HG03460 (cell line): ENCODE data around the gene FKBP15.
A peak's percentile ranks its signal among the peaks of the same experiment; 100 is the strongest.
"Not testable (repeated sequence)": the region's sequence is repeated elsewhere in the genome, so short reads cannot be mapped to it uniquely, and the experiment has no call there.

Source experiments
- ATAC-seq: cut with Tn5 transposase; IDR thresholded peaks from one replicate; pipeline ENCODE4 v1.9.1; 2021; ENCODE audit not compliant: unreplicated experiment

Gene FKBP15

DNA sequence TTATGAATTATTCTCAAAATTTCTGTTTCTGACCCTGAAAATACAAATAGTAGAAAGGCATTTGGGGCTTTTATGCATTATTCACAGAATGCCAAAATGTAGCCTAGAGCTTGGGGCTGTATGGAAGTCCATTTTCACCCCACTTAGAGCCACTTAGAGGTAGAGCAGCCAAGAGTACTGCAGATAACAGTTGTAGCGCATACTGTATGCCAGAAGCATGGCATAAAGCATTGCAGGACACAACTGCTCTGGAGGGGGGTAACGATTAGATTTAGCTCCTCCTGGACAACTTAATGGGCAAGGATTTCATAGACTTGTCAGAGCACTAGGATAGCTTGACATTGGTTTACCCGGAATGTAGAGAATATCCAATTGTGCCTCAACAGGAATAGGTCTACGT lies 15.9 kb upstream of the FKBP15 start:
- ATAC-seq: no peak

GRCh38 chr9:113235701-113236255 lies 14.7 kb upstream of the FKBP15 start:
- not testable (repeated sequence) for ATAC-seq

DNA sequence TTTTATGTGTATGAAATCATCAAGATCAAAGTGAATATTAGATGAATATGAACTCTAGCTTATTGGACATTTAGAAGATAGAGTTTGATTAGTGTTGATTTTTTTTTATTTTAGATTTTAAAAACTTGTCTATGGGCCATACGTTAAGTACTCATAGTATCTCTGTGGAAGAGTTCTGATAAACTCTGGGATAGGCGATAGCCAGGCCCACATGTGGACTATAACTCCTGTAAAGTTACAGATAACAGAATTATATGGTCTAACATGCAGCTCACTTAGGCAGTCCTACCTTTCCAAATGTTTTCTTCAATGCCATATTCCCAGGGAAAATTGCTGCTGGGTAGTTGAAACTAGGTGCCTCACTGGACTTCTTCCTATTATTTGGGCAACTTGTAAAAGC lies 10.6 kb upstream of the FKBP15 start:
- no peak for ATAC-seq

DNA sequence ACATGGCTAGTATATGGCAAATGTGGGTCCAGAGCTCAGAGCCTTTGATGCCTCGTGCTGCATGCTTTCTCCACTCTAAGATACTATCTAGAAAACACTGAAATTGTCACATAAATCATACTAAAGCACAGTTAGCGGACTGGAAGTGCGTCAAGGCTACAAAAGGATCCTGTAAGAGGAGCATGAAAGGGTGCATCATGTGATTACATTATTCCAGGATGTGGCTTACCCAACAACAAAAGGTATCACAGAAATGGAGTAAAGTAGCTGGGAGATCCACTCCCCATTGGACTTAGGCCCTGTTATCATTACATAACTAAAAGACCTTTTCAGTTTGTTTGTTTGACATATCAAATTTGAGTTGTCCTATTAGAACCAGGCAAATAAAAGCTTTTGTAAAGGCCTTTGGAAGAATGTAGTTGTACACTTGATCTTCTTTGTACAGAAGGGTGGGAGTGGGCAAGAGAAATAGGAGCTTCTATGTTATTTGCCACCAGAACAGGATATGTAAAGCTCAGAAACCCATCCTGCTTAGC lies 7.1 kb upstream of the FKBP15 start:
- ATAC-seq: no peak

DNA sequence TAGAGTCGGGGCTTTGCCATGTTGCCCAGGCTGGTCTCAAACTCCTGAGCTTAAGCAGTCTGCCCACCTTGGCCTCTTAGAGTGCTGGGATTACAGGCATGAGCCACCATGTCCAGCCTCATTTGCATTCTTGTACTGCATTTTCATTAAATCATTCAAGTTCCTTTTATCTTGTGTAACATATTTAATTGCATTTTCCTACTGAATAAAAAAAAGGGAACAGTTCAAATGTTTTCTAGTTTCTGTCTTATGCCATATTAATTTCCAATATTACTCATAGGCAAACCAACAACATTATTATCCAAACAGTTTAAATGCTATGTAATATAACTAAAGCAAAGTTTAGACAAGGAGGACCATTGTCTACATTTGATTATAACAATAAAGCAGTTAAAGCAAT lies 6.4 kb upstream of the FKBP15 start:
- ATAC-seq: no peak

DNA sequence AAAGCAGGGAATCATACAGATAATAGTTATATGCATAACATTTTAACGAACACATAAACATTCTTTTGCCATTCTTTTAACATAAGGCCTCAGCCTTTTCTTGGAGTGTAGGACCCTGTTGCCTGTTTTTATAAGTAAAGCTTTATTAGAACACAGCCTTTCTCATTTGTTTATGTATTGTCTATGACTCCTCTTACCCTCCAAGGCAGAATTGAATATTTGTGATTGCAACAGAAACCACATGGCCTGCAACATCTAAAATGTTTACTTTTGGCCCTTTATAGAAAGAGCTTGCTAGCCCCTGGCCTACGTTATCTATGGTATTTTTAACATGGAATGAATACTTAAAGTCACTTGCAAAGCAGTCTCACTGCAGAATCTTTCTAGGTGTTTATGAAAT lies 2.9 kb upstream of the FKBP15 start:
- ATAC-seq: no peak

- no peak for ATAC-seq
These were observed 1.4 kb upstream of the FKBP15 start for GRCh38 chr9:113222482-113222841.

DNA sequence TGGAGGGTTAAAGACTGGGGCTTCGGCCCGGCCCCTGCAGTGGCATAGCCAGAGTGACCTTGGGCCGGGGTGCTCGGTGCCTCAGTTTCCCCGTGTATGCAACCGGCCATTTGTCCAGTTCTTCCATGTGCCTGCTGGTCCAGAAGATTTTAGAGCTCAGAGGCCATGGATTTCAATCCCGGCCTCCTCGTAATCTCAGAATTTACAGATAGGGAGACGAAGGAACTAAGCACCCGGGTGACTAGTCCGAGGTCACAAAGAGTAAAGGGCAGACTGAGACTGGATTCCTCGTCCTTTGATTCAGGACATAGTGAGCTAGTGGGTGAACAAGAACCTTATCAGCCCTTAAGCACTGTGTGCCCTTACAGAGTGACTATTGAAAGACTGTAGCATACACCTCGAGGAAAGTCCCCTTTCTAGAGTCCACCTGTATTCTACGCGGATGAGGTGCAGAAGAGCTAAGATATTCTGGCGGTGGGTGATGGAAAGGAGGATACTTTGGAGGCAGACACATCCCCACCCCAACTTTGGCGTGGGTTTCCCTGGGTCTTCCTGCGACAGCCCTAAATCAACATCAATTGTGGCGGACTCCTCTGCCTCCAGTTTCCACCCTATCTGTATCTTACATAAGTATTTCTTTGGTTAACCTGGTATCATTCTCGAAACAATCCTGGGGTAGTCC lies 864 bp upstream of the FKBP15 start:
- ATAC-seq: no peak

GRCh38 chr9:113220467-113221002 lies 542 bp downstream of the FKBP15 start:
- no peak for ATAC-seq

- ATAC-seq: peak; percentile 58
These were observed 1.1 kb downstream of the FKBP15 start for GRCh38 chr9:113219969-113220368.

DNA sequence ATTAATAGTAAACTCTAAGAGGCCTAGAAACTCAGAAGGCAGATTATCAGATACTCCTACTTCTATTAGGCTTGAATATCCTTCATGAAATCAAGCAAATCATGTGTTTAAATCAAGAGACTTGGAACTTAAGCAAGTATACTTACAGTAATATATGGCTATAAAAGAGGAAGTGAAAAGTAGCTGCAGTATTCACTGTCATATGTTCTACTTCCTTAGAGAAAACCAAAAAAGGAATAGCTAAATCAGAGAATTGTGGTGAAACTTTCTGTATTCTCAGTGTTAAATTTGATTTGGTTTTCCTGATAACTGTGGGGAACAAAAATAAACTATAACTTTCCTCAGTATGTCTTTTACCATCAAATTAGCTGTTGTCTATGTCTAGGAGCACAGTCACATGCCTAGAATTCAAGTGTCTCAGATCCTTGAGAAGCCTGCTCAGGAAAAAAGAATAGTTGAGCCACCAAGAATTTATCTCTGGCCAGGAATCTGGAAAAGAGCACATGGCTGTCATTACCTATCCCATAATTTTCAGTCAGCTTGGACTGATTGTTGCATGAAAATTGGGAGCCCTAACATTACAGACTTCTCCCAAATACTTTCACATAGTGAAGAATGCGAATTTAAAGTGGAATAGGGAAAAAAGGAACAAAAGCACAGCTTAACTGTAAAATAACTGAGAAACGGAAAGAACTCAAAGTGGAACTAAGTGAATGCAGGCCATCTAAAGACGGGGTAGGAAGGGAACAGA lies 1.7 kb downstream of the FKBP15 start:
- peak; percentile 34 for ATAC-seq

GRCh38 chr9:113216406-113216805 lies 4.7 kb downstream of the FKBP15 start:
- ATAC-seq: no peak

GRCh38 chr9:113215132-113215531 lies 5.9 kb downstream of the FKBP15 start:
- no peak for ATAC-seq

DNA sequence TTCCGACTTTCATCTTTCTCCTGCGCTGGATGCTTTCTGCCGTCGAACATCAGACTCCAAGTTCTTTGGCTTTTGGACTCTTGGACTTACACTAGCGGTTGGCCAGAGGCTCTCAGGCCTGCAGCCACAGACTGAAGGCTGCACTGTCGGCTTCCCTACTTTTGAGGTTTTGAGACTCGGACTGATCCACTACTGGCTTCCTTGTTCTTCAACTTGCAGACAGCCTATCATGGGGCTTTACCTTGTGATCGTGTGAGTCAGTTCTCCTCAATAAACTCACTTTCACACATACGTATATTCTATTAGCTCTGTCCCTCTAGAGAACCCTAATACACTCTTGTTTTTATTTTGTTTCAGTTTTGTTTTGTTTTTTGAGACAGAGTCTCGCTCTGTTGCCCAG lies 10.3 kb downstream of the FKBP15 start:
- ATAC-seq: no peak

DNA sequence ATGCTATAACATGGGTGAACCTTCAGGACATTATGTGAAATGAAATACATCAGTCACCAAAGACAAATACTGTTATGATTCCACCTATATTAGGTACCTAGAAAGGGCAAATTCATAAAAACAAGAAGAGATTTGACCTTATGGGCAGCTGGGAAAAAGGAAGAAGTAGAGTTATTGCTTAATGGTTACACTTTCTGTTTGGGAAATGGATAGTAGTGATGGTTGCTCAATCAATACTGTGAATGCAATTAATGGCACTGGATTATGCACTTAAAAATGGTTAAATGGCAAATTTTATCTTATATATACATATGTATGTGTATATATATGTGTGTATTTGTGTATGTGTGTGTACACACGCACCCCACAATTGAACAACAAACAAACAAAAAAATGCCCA lies 15.2 kb downstream of the FKBP15 start:
- no peak for ATAC-seq

GRCh38 chr9:113205432-113205831 lies 15.6 kb downstream of the FKBP15 start:
- ATAC-seq: no peak

GRCh38 chr9:113199683-113200329 lies 21.3 kb downstream of the FKBP15 start:
- no peak for ATAC-seq

- ATAC-seq: no peak
These were observed 28.6 kb downstream of the FKBP15 start for GRCh38 chr9:113192455-113192854.

DNA sequence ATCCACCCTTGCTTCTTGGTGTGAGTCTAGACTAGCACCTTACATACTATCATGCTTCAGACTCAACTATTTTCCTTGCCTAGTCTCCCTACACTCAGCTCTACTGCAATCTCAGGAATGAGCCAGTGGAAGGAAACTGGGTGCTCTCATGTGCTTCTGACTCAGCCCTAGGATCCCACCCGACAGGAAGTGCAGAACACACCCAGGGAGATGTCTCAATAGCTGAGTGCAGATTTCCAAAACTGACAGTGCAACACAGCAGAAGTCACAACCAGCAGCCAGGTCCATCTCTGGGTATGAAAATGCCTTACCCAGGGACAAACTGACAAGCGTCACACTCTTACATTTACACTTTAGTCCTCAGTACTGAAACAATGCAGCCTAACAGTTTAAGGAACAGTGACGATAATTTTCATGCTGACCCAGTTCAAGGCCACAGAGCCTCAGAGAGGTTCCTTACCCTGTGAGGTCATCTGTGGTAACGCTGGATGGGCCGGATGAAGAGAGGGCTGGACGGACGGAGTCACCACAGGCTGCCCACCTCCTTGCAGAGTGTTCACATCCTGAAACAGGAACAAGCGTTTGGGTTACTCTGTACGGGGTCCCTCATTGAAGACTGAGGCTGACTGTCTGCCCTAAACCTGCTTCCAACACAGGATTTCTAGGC lies 33.0 kb downstream of the FKBP15 start:
- no peak for ATAC-seq

- ATAC-seq: no peak
These were observed 34.8 kb downstream of the FKBP15 start for GRCh38 chr9:113186137-113186755.
